ENCODE measurements around the gene HDAC7. TPM values are rescaled to one million over a fixed set of nuclear protein-coding genes. Genes with fewer than 3 reads are reported as not detected.

Gene HDAC7
- total and polyA plus RNA-seq, 2 of the 13 experiments (the other 11 are each of a cell fraction or from before 2014, with no cell fraction given) = 4.6 to 10.8 TPM

DNA sequence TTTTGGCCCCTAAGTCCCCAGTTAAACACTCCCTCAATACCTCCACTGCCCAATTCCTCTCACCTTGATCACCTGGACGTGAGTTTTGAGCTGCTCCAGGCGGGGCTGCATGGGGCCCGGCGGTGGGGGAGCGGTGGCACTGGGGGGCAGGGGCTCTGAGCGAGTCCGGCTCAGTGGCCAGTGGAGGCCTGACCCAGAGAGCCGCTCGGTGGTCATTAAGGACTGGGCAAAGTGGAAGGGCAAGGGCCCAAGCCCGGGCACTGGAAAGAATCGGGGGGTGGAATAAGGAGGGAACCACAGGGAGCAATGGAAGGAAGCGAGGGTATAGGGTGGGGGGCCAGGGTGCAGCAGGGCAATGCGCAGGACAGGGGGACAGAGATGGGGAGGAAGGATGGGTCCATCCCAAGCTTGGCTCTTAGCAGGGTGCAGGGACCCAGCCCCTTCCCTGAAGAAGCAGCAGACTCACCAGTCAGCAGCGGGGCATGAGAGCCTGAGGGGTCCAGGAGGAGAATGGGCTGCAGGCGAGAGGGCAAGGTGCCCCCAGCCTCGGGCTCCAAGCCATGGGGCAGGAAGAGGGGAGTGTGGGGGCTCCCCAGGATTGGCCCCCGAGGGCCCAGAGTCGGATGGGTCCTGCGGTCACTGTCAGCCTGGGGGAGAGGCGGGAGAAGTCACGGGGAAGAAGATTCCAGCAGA lies 24.4 kb downstream of the HDAC7 start:
- TF ChIP-seq ZNF207 (IDR thresholded peaks at IDR 0.05; ENCODE audit: borderline replicate concordance) = no peak
- TF ChIP-seq ZNF503 (CRISPR knock-in tag; IDR thresholded peaks at IDR 0.05) = no peak
- no peak for TF ChIP-seq TEF (CRISPR knock-in tag; IDR thresholded peaks at IDR 0.05)
- TF ChIP-seq ELF1 (CRISPR knock-in tag; IDR thresholded peaks at IDR 0.05) = no peak
- TF ChIP-seq HDAC6 (IDR thresholded peaks at IDR 0.05; ENCODE audit: low read depth, low read length) = no peak
- no peak for TF ChIP-seq SMC3 (IDR thresholded peaks at IDR 0.05; ENCODE audit: low read length)
- no peak for TF ChIP-seq MYNN (CRISPR knock-in tag; IDR thresholded peaks at IDR 0.05; ENCODE audit: low read depth)
- no peak for TF ChIP-seq ZNF749 (CRISPR knock-in tag; IDR thresholded peaks at IDR 0.05; ENCODE audit: borderline replicate concordance)
- TF ChIP-seq CCAR2 (optimal IDR thresholded peaks at IDR 0.05; ENCODE audit: low read depth, low read length) = no peak
- TF ChIP-seq ZNF773 (CRISPR knock-in tag; IDR thresholded peaks at IDR 0.05; ENCODE audit: borderline replicate concordance) = no peak
- TF ChIP-seq KLF12 (CRISPR knock-in tag; IDR thresholded peaks at IDR 0.05; ENCODE audit: borderline replicate concordance) = no peak
- no peak for TF ChIP-seq ZNF598 (CRISPR knock-in tag; IDR thresholded peaks at IDR 0.05; ENCODE audit: borderline replicate concordance)
- no peak for TF ChIP-seq ZSCAN25 (CRISPR knock-in tag; IDR thresholded peaks at IDR 0.05)
- no peak for TF ChIP-seq ZNF331 (CRISPR knock-in tag; IDR thresholded peaks at IDR 0.05)
- TF ChIP-seq ZSCAN22 (CRISPR knock-in tag; IDR thresholded peaks at IDR 0.05) = no peak
- TF ChIP-seq, protein P1, sequence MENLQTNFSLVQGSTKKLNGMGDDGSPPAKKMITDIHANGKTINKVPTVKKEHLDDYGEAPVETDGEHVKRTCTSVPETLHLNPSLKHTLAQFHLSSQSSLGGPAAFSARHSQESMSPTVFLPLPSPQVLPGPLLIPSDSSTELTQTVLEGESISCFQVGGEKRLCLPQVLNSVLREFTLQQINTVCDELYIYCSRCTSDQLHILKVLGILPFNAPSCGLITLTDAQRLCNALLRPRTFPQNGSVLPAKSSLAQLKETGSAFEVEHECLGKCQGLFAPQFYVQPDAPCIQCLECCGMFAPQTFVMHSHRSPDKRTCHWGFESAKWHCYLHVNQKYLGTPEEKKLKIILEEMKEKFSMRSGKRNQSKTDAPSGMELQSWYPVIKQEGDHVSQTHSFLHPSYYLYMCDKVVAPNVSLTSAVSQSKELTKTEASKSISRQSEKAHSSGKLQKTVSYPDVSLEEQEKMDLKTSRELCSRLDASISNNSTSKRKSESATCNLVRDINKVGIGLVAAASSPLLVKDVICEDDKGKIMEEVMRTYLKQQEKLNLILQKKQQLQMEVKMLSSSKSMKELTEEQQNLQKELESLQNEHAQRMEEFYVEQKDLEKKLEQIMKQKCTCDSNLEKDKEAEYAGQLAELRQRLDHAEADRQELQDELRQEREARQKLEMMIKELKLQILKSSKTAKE (CRISPR knock-in tag; IDR thresholded peaks at IDR 0.05; ENCODE audit: borderline replicate concordance) = no peak
- TF ChIP-seq, protein P2, sequence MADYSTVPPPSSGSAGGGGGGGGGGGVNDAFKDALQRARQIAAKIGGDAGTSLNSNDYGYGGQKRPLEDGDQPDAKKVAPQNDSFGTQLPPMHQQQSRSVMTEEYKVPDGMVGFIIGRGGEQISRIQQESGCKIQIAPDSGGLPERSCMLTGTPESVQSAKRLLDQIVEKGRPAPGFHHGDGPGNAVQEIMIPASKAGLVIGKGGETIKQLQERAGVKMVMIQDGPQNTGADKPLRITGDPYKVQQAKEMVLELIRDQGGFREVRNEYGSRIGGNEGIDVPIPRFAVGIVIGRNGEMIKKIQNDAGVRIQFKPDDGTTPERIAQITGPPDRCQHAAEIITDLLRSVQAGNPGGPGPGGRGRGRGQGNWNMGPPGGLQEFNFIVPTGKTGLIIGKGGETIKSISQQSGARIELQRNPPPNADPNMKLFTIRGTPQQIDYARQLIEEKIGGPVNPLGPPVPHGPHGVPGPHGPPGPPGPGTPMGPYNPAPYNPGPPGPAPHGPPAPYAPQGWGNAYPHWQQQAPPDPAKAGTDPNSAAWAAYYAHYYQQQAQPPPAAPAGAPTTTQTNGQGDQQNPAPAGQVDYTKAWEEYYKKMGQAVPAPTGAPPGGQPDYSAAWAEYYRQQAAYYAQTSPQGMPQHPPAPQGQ (CRISPR knock-in tag; IDR thresholded peaks at IDR 0.05; ENCODE audit: borderline replicate concordance) = no peak
- POLR2A ChIA-PET = no interaction called here

More for the DNA sequence above, 24.4 kb downstream of the HDAC7 start:
- Histone ChIP-seq H3K79me2 (ENCODE audit: insufficient read depth, low read length) (no peaks in the 10 kb centered on the region), H3K27ac (ENCODE audit: extremely low read length, insufficient read depth, low read length) (no peak overlapping the region), H3K36me3 (replicated peaks in 1 of 2; ENCODE audit: control insufficient read depth in 1 of 2, insufficient read depth in 2 of 2, low read length in 2 of 2) (peaks cover 0 to 2% of the 10 kb centered on the region in 2 experiments; a peak in 1 of 5 replicates), H4K20me1 (ENCODE audit: insufficient read depth, low read length) (no peaks in the 10 kb centered on the region), H3K9me3 (ENCODE audit: low read length) (no peaks in the 10 kb centered on the region), H3K4me2 (ENCODE audit: low read depth, low read length) (no peak overlapping the region), H3K4me3 (replicated peaks in 1 of 3; ENCODE audit: insufficient read depth in 1 of 3, low read depth in 2 of 3, low read length in 3 of 3) (no peak overlapping the region), H2AFZ (ENCODE audit: low read length) (no peak overlapping the region), H3K4me1 (ENCODE audit: insufficient read depth, low read length) (no peaks in the 10 kb centered on the region), H3K9ac (ENCODE audit: insufficient read depth, low read depth, low read length) (no peak overlapping the region), H3K27me3 (ENCODE audit: control insufficient read depth in 1 of 2, insufficient read depth in 2 of 2, low read length in 2 of 2) (no peaks in the 10 kb centered on the region)
- BruUV-seq (replicated peaks) = no TSS peak
- no peak for DNase-seq (ENCODE audit: low spot score)
- CTCF ChIA-PET (ENCODE audit: low intra/inter-chr PET ratio, low total read pairs) = no interaction called here
- no peak for FAIRE-seq
- 94% methylated on average over 21 of the region's 21 CpGs for WGBS (ENCODE audit: low lambda C conversion rate)
- intact Hi-C loops (cut with micrococcal nuclease; ENCODE audit: unreplicated experiment) (no loop called here), in situ Hi-C loops (cut with HindIII; ENCODE audit: extremely low pct_ligation_motif_present, low pct_unique_long_range_greater_than_20kb) (no loop called here)
- ATAC-seq = no peak

Measured in HepG2 (cell line).